Spleen (tissue), 7 donors: ENCODE results near the gene LIPI.

Experiments
- CTCF ChIP-seq, 11 experiments: fragments of 200-600 bp in 7 of 11; fragments of 450-650 bp in 4 of 11; sonication (generic) in 4 of 11; IDR thresholded peaks in 8 of 11; conservative IDR thresholded peaks in 3 of 11; 1 replicate in 7 of 11; 2 replicates in 4 of 11; pipeline versions ENCODE4 v1.4.0 to v1.8.0; 2016 to 2021; ENCODE audit warnings: antibody characterized with exemption in 11 of 11, inconsistent platforms in 4 of 11, mild to moderate bottlenecking in 1 of 11
- POLR2A ChIP-seq, 3 donors: fragments of 450-650 bp; IDR thresholded peaks; one replicate each; pipeline ENCODE4 v1.5.1; 2017; ENCODE audit warnings: antibody characterized with exemption in 3 of 3, mild to moderate bottlenecking in 1 of 3
- donor health status: DM: no; HTN: no; CAD: no; lungs with moderate emphysema.
- donor health status: DM: no; HTN: no; CAD: no.
- donor health status: DM: no; HTN: no; CAD: no.

- no peak for TF ChIP-seq POLR2A (IDR thresholded peaks at IDR 0.05)
- no peak for TF ChIP-seq CTCF (IDR thresholded peaks at IDR 0.05 in 8 of 11, conservative IDR thresholded peaks at IDR 0.05 in 3 of 11)
Measured at GRCh38 chr21:14251336-14251735, 40.6 kb upstream of the LIPI start.
